HEK293 (cell line): ENCODE results near the gene TMEM121.

Experiments used
- GLIS1 ChIP-seq: fragments of 450-650 bp; formaldehyde crosslinking; IDR thresholded peaks from 2 replicates; pipeline ENCODE4 v1.5.1; 2016; ENCODE audit warnings: missing biosample characterization, missing genetic modification characterization
- KLF16 ChIP-seq: fragments of 450-650 bp; formaldehyde crosslinking; IDR thresholded peaks from 2 replicates; pipeline ENCODE4 v1.5.1; 2017; ENCODE audit warnings: missing biosample characterization, missing genetic modification characterization
- PRDM1 ChIP-seq: fragments of 450-650 bp; formaldehyde crosslinking; IDR thresholded peaks from 2 replicates; pipeline ENCODE4; 2016; ENCODE audit warnings: missing biosample characterization, missing genetic modification characterization
- WT1 ChIP-seq: fragments of 450-650 bp; formaldehyde crosslinking; IDR thresholded peaks from 2 replicates; pipeline ENCODE4 v1.5.1; 2016; ENCODE audit warnings: missing biosample characterization, missing genetic modification characterization
- ZFP41 ChIP-seq: fragments of 450-650 bp; formaldehyde crosslinking; IDR thresholded peaks from 2 replicates; pipeline ENCODE4 v1.5.1; 2016; ENCODE audit warnings: missing biosample characterization, missing genetic modification characterization, borderline replicate concordance
- ZNF157 ChIP-seq: fragments of 450-650 bp; formaldehyde crosslinking; IDR thresholded peaks from 2 replicates; pipeline ENCODE4 v1.5.1; 2016; ENCODE audit warnings: missing biosample characterization, missing genetic modification characterization
- ZNF19 ChIP-seq: fragments of 450-650 bp; formaldehyde crosslinking; IDR thresholded peaks from 2 replicates; pipeline ENCODE4; 2016; ENCODE audit warnings: missing biosample characterization, missing genetic modification characterization, low read depth
- ZNF266 ChIP-seq: fragments of 450-650 bp; formaldehyde crosslinking; IDR thresholded peaks from 2 replicates; pipeline ENCODE4 v1.5.1; 2016; ENCODE audit warnings: missing biosample characterization, missing genetic modification characterization, low read depth
- ZNF350 ChIP-seq: fragments of 450-650 bp; formaldehyde crosslinking; IDR thresholded peaks from 2 replicates; pipeline ENCODE4 v1.5.0; 2017; ENCODE audit warnings: missing biosample characterization, mild to moderate bottlenecking, missing genetic modification characterization
- ZNF433 ChIP-seq: fragments of 450-650 bp; formaldehyde crosslinking; IDR thresholded peaks from 2 replicates; pipeline ENCODE4 v1.5.1; 2016; ENCODE audit warnings: missing biosample characterization, missing genetic modification characterization, low read depth
- ZNF596 ChIP-seq: fragments of 450-650 bp; IDR thresholded peaks from 2 replicates; pipeline ENCODE4 v1.5.0; 2018; ENCODE audit warnings: missing biosample characterization, mild to moderate bottlenecking, missing genetic modification characterization, moderate library complexity
- ZNF600 ChIP-seq: fragments of 450-650 bp; formaldehyde crosslinking; IDR thresholded peaks from 2 replicates; pipeline ENCODE4 v1.5.1; 2016; ENCODE audit warnings: missing biosample characterization, missing genetic modification characterization
- ZNF629 ChIP-seq: fragments of 450-650 bp; formaldehyde crosslinking; IDR thresholded peaks from 2 replicates; pipeline ENCODE4 v1.5.1; 2017; ENCODE audit warnings: missing biosample characterization, missing genetic modification characterization
- ZNF76 ChIP-seq: fragments of 450-650 bp; formaldehyde crosslinking; IDR thresholded peaks from 2 replicates; pipeline ENCODE4; 2016; ENCODE audit warnings: low read depth, missing biosample characterization, missing genetic modification characterization, borderline replicate concordance
- ZNF768 ChIP-seq: fragments of 450-650 bp; formaldehyde crosslinking; IDR thresholded peaks from 2 replicates; pipeline ENCODE4 v1.5.1; 2018; ENCODE audit warnings: missing biosample characterization, mild to moderate bottlenecking, missing genetic modification characterization
- ZNF777 ChIP-seq: fragments of 450-650 bp; formaldehyde crosslinking; IDR thresholded peaks from 2 replicates; pipeline ENCODE4 v1.5.1; 2017; ENCODE audit warnings: missing biosample characterization, missing genetic modification characterization, borderline replicate concordance
- ZNF830 ChIP-seq: fragments of 450-650 bp; IDR thresholded peaks from 2 replicates; pipeline ENCODE4 v1.5.0; 2018; ENCODE audit warnings: missing biosample characterization, missing genetic modification characterization, low read depth, mild to moderate bottlenecking, moderate library complexity
- ZXDB ChIP-seq: fragments of 450-650 bp; formaldehyde crosslinking; IDR thresholded peaks from 2 replicates; pipeline ENCODE4 v1.5.1; 2016; ENCODE audit warnings: missing biosample characterization, missing genetic modification characterization
- TF ChIP-seq, protein P1 (sequence below): fragments of 450-650 bp; formaldehyde crosslinking; IDR thresholded peaks from 2 replicates; pipeline ENCODE4 v1.5.1; 2016; ENCODE audit warnings: missing biosample characterization, missing genetic modification characterization
- TF ChIP-seq, protein P2 (sequence below): fragments of 450-650 bp; formaldehyde crosslinking; IDR thresholded peaks from 2 replicates; pipeline ENCODE4 v1.5.1; 2016; ENCODE audit warnings: missing biosample characterization, missing genetic modification characterization
- TF ChIP-seq, protein P3 (sequence below): fragments of 450-650 bp; formaldehyde crosslinking; IDR thresholded peaks from 2 replicates; pipeline ENCODE4 v1.5.1; 2016; ENCODE audit warnings: missing biosample characterization, missing genetic modification characterization
- TF ChIP-seq, protein P4 (sequence below): fragments of 450-650 bp; formaldehyde crosslinking; IDR thresholded peaks from 2 replicates; pipeline ENCODE4 v1.5.1; 2017; ENCODE audit warnings: missing biosample characterization, missing genetic modification characterization
- TF ChIP-seq, protein P5 (sequence below): fragments of 450-650 bp; formaldehyde crosslinking; IDR thresholded peaks from 2 replicates; pipeline ENCODE4 v1.5.1; 2017; ENCODE audit warnings: missing biosample characterization, mild to moderate bottlenecking, missing genetic modification characterization, moderate library complexity
- TF ChIP-seq, protein P6 (sequence below): fragments of 450-650 bp; formaldehyde crosslinking; IDR thresholded peaks from 2 replicates; pipeline ENCODE4 v1.5.1; 2016; ENCODE audit warnings: missing biosample characterization, missing genetic modification characterization, borderline replicate concordance
- TF ChIP-seq, protein P7 (sequence below): fragments of 450-650 bp; formaldehyde crosslinking; IDR thresholded peaks from 2 replicates; pipeline ENCODE4 v1.5.1; 2016; ENCODE audit warnings: missing biosample characterization, missing genetic modification characterization

TMEM121 gene

DNA sequence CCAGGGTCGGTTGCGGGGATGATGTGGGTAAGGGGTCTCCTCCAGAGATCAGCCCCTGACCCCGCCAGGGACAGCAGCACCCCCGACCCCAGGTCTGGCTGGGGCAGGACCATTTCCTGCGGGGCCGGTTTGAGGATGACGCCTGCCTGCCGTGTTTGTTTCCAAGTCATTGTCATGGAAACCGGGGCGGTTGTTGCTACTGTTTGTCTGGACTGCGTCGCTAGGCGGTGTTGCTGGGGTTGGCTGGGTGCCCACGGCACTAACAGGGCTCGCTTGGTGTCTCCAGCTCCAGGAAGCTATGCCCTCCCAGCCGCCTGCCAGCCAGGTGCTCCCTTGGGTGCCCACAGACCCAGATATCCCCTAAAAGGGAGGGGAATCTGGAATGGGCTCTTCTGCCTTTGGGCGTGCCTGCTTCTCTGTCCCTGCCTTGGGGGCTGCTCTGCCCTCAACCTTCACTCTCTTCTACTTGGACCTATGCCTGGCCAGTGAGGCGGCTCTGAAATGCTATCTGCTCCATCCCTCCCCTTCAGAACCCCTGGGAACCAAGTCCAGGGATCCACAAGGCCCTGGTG lies 44.4 kb upstream of the TMEM121 start (continued):
- peak; percentile 76 for TF ChIP-seq ZNF600 (tag by site-specific recombination)
- TF ChIP-seq, protein P1, sequence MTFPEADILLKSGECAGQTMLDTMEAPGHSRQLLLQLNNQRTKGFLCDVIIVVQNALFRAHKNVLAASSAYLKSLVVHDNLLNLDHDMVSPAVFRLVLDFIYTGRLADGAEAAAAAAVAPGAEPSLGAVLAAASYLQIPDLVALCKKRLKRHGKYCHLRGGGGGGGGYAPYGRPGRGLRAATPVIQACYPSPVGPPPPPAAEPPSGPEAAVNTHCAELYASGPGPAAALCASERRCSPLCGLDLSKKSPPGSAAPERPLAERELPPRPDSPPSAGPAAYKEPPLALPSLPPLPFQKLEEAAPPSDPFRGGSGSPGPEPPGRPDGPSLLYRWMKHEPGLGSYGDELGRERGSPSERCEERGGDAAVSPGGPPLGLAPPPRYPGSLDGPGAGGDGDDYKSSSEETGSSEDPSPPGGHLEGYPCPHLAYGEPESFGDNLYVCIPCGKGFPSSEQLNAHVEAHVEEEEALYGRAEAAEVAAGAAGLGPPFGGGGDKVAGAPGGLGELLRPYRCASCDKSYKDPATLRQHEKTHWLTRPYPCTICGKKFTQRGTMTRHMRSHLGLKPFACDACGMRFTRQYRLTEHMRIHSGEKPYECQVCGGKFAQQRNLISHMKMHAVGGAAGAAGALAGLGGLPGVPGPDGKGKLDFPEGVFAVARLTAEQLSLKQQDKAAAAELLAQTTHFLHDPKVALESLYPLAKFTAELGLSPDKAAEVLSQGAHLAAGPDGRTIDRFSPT (tag by site-specific recombination) = peak; percentile 85
- TF ChIP-seq ZNF266 = no peak; the same call in 1 of the 2 replicates
- TF ChIP-seq ZNF350 (tag by site-specific recombination) = no peak
- TF ChIP-seq, protein P2, sequence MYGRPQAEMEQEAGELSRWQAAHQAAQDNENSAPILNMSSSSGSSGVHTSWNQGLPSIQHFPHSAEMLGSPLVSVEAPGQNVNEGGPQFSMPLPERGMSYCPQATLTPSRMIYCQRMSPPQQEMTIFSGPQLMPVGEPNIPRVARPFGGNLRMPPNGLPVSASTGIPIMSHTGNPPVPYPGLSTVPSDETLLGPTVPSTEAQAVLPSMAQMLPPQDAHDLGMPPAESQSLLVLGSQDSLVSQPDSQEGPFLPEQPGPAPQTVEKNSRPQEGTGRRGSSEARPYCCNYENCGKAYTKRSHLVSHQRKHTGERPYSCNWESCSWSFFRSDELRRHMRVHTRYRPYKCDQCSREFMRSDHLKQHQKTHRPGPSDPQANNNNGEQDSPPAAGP = peak; percentile 53; the same call in 1 of the 2 replicates
- peak; percentile 43; the same call in 1 of the 2 replicates for TF ChIP-seq GLIS1 (tag by site-specific recombination)
- no peak for TF ChIP-seq ZNF830
- no peak for TF ChIP-seq ZNF19 (tag by site-specific recombination)
- TF ChIP-seq, protein P3, sequence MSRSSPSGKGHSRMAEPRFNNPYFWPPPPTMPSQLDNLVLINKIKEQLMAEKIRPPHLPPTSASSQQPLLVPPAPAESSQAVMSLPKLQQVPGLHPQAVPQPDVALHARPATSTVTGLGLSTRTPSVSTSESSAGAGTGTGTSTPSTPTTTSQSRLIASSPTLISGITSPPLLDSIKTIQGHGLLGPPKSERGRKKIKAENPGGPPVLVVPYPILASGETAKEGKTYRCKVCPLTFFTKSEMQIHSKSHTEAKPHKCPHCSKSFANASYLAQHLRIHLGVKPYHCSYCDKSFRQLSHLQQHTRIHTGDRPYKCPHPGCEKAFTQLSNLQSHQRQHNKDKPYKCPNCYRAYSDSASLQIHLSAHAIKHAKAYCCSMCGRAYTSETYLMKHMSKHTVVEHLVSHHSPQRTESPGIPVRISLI (tag by site-specific recombination) = no peak
- TF ChIP-seq, protein P4, sequence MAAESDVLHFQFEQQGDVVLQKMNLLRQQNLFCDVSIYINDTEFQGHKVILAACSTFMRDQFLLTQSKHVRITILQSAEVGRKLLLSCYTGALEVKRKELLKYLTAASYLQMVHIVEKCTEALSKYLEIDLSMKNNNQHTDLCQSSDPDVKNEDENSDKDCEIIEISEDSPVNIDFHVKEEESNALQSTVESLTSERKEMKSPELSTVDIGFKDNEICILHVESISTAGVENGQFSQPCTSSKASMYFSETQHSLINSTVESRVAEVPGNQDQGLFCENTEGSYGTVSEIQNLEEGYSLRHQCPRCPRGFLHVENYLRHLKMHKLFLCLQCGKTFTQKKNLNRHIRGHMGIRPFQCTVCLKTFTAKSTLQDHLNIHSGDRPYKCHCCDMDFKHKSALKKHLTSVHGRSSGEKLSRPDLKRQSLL (tag by site-specific recombination) = no peak
- no peak for TF ChIP-seq ZNF777 (tag by site-specific recombination)
- TF ChIP-seq ZNF596 = no peak
- no peak for TF ChIP-seq ZNF76
- TF ChIP-seq KLF16 (tag by site-specific recombination) = 0 out of 2 replicates have a peak, but pooled peaks have one; percentile 28
- no peak for TF ChIP-seq ZNF768 (tag by site-specific recombination)
- TF ChIP-seq ZFP41 (tag by site-specific recombination) = no peak
- peak; percentile 47 for TF ChIP-seq WT1 (tag by site-specific recombination)
- TF ChIP-seq ZNF157 = no peak
- TF ChIP-seq, protein P5, sequence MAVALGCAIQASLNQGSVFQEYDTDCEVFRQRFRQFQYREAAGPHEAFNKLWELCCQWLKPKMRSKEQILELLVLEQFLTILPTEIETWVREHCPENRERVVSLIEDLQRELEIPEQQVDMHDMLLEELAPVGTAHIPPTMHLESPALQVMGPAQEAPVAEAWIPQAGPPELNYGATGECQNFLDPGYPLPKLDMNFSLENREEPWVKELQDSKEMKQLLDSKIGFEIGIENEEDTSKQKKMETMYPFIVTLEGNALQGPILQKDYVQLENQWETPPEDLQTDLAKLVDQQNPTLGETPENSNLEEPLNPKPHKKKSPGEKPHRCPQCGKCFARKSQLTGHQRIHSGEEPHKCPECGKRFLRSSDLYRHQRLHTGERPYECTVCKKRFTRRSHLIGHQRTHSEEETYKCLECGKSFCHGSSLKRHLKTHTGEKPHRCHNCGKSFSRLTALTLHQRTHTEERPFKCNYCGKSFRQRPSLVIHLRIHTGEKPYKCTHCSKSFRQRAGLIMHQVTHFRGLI = no peak
- no peak for TF ChIP-seq ZNF433 (tag by site-specific recombination)
- no peak for TF ChIP-seq PRDM1
- no peak for TF ChIP-seq ZXDB (tag by site-specific recombination)
- TF ChIP-seq, protein P6, sequence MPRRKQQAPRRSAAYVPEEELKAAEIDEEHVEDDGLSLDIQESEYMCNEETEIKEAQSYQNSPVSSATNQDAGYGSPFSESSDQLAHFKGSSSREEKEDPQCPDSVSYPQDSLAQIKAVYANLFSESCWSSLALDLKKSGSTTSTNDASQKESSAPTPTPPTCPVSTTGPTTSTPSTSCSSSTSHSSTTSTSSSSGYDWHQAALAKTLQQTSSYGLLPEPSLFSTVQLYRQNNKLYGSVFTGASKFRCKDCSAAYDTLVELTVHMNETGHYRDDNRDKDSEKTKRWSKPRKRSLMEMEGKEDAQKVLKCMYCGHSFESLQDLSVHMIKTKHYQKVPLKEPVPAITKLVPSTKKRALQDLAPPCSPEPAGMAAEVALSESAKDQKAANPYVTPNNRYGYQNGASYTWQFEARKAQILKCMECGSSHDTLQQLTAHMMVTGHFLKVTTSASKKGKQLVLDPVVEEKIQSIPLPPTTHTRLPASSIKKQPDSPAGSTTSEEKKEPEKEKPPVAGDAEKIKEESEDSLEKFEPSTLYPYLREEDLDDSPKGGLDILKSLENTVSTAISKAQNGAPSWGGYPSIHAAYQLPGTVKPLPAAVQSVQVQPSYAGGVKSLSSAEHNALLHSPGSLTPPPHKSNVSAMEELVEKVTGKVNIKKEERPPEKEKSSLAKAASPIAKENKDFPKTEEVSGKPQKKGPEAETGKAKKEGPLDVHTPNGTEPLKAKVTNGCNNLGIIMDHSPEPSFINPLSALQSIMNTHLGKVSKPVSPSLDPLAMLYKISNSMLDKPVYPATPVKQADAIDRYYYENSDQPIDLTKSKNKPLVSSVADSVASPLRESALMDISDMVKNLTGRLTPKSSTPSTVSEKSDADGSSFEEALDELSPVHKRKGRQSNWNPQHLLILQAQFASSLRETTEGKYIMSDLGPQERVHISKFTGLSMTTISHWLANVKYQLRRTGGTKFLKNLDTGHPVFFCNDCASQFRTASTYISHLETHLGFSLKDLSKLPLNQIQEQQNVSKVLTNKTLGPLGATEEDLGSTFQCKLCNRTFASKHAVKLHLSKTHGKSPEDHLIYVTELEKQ = peak; percentile 52; the same call in 1 of the 2 replicates
- TF ChIP-seq, protein P7, sequence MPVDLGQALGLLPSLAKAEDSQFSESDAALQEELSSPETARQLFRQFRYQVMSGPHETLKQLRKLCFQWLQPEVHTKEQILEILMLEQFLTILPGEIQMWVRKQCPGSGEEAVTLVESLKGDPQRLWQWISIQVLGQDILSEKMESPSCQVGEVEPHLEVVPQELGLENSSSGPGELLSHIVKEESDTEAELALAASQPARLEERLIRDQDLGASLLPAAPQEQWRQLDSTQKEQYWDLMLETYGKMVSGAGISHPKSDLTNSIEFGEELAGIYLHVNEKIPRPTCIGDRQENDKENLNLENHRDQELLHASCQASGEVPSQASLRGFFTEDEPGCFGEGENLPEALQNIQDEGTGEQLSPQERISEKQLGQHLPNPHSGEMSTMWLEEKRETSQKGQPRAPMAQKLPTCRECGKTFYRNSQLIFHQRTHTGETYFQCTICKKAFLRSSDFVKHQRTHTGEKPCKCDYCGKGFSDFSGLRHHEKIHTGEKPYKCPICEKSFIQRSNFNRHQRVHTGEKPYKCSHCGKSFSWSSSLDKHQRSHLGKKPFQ = no peak
- TF ChIP-seq ZNF629 = peak; percentile 59
